HL-60 (cell line): ENCODE measurements around the gene NCBP2L.

Source experiments
- DNase-seq, 2 experiments: peaks; one replicate each; pipeline ENCODE4 v3.0.0-alpha.2; 2010 to 2020; ENCODE audit warnings: low read depth in 1 of 2, low spot score in 1 of 2
- H3K27ac ChIP-seq: fragments of 250-450 bp; sonication (Bioruptor Pico); replicated peaks from 2 replicates; pipeline ENCODE4 v1.5.1; 2020; ENCODE audit warnings: mild to moderate bottlenecking, moderate library complexity
- H3K27me3 ChIP-seq: fragments of 250-450 bp; sonication (Bioruptor Pico); 2 replicates; pipeline ENCODE4 v1.5.1; 2021; ENCODE audit warnings: mild to moderate bottlenecking, moderate library complexity; ENCODE audit not compliant: insufficient read depth, poor library complexity, severe bottlenecking
- H3K4me3 ChIP-seq: replicated peaks from 2 replicates; pipeline ENCODE4 v1.5.1; 2011; ENCODE audit warnings: mild to moderate bottlenecking, control low read depth, low read length; ENCODE audit not compliant: insufficient read depth
- GABPA ChIP-seq: IDR thresholded peaks from 2 replicates; pipeline ENCODE4 v1.6.1; 2012; ENCODE audit warnings: low read depth
- POLR2AphosphoS5 ChIP-seq: IDR thresholded peaks from 2 replicates; pipeline ENCODE4 v1.6.1; 2012; ENCODE audit warnings: low read depth
- SPI1 ChIP-seq: IDR thresholded peaks from 2 replicates; pipeline ENCODE4 v1.6.1; 2012; ENCODE audit warnings: low read depth, mild to moderate bottlenecking, borderline replicate concordance
- TF ChIP-seq, protein P1 (sequence below): IDR thresholded peaks from one replicate; pipeline ENCODE4 v1.5.1; 2011; ENCODE audit warnings: low read length, control low read depth, inconsistent platforms; ENCODE audit not compliant: insufficient read depth
- TF ChIP-seq, protein P2 (sequence below): IDR thresholded peaks from 2 replicates; pipeline ENCODE4 v1.6.1; 2012; ENCODE audit warnings: low read depth; ENCODE audit not compliant: insufficient replicate concordance

Gene NCBP2L

DNA sequence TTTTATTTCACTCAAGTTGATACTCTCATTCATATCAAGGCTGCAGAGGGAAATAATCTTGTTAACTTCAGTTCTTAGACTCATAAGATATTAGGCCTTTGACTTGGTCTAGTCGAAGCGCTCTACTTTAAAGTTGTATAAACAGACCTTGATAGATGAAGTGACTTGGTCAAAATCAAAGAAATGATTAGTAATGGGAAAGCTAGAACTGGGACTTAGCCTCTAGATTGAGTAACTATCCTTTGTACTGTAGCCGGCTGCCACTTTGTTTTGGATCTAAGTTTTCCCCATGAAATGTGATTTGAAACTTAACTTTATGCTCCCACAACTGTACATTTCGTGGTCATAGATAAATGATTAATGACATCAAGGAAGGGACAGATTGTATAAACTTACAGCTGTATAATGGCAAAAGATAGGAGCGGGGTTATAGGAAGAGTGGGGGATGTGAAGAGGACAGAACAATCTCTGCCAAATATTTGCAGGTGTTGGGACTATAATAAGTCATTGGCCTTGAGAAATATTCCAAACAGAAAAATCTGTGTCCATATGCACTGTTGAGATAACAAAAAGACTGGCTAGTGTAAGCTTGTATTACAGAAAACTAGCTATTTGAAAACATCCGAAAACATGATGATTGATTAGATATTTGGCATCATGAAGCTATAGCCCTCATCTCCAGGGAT, 65.3 kb downstream of the NCBP2L start:
- no peak for DNase-seq
- Histone ChIP-seq H3K27ac (no peak overlapping the region), H3K4me3 (no peak overlapping the region), H3K27me3 (peaks cover under 1% of the 10 kb centered on the region)
- TF ChIP-seq, protein P1, sequence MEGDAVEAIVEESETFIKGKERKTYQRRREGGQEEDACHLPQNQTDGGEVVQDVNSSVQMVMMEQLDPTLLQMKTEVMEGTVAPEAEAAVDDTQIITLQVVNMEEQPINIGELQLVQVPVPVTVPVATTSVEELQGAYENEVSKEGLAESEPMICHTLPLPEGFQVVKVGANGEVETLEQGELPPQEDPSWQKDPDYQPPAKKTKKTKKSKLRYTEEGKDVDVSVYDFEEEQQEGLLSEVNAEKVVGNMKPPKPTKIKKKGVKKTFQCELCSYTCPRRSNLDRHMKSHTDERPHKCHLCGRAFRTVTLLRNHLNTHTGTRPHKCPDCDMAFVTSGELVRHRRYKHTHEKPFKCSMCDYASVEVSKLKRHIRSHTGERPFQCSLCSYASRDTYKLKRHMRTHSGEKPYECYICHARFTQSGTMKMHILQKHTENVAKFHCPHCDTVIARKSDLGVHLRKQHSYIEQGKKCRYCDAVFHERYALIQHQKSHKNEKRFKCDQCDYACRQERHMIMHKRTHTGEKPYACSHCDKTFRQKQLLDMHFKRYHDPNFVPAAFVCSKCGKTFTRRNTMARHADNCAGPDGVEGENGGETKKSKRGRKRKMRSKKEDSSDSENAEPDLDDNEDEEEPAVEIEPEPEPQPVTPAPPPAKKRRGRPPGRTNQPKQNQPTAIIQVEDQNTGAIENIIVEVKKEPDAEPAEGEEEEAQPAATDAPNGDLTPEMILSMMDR: no peak
- no peak for TF ChIP-seq GABPA
- TF ChIP-seq POLR2AphosphoS5: no peak
- no peak for TF ChIP-seq SPI1
- TF ChIP-seq, protein P2, sequence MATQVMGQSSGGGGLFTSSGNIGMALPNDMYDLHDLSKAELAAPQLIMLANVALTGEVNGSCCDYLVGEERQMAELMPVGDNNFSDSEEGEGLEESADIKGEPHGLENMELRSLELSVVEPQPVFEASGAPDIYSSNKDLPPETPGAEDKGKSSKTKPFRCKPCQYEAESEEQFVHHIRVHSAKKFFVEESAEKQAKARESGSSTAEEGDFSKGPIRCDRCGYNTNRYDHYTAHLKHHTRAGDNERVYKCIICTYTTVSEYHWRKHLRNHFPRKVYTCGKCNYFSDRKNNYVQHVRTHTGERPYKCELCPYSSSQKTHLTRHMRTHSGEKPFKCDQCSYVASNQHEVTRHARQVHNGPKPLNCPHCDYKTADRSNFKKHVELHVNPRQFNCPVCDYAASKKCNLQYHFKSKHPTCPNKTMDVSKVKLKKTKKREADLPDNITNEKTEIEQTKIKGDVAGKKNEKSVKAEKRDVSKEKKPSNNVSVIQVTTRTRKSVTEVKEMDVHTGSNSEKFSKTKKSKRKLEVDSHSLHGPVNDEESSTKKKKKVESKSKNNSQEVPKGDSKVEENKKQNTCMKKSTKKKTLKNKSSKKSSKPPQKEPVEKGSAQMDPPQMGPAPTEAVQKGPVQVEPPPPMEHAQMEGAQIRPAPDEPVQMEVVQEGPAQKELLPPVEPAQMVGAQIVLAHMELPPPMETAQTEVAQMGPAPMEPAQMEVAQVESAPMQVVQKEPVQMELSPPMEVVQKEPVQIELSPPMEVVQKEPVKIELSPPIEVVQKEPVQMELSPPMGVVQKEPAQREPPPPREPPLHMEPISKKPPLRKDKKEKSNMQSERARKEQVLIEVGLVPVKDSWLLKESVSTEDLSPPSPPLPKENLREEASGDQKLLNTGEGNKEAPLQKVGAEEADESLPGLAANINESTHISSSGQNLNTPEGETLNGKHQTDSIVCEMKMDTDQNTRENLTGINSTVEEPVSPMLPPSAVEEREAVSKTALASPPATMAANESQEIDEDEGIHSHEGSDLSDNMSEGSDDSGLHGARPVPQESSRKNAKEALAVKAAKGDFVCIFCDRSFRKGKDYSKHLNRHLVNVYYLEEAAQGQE: no peak
